ENCODE results near the gene MSANTD2.

MSANTD2 gene

GRCh38 chr11:124724979-124725718, 75.1 kb downstream of the MSANTD2 start:
- no peaks in the 10 kb centered on the region for H3K9me3 ChIP-seq (ENCODE audit: control insufficient read depth, low read length)
- no peak overlapping the region for H3K9ac ChIP-seq (ENCODE audit: low read length)
- no peak overlapping the region for H3K4me3 ChIP-seq (ENCODE audit: low read length)
- H3K27me3 ChIP-seq (replicated peaks; ENCODE audit: control insufficient read depth, insufficient read depth, low read length): peaks cover 61% of the 10 kb centered on the region
- no peak for DNase-seq (ENCODE audit: low read depth)
- H3K4me1 ChIP-seq (ENCODE audit: control insufficient read depth, insufficient read depth, low read length): peaks cover 15% of the 10 kb centered on the region
- no peaks in the 10 kb centered on the region for H3K36me3 ChIP-seq (ENCODE audit: control insufficient read depth, insufficient read depth, low read length, severe bottlenecking)

GRCh38 chr11:124722176-124722575, 78.0 kb downstream of the MSANTD2 start:
- DNase-seq (ENCODE audit: low read depth): no peak
- no peak overlapping the region for H3K9ac ChIP-seq (ENCODE audit: low read length)
- H3K4me1 ChIP-seq (ENCODE audit: control insufficient read depth, insufficient read depth, low read length): peaks cover 25% of the 10 kb centered on the region
- no peaks in the 10 kb centered on the region for H3K36me3 ChIP-seq (ENCODE audit: control insufficient read depth, insufficient read depth, low read length, severe bottlenecking)
- H3K9me3 ChIP-seq (ENCODE audit: control insufficient read depth, low read length): no peaks in the 10 kb centered on the region
- H3K4me3 ChIP-seq (ENCODE audit: low read length): no peak overlapping the region
- H3K27me3 ChIP-seq (replicated peaks; ENCODE audit: control insufficient read depth, insufficient read depth, low read length): peaks cover 82% of the 10 kb centered on the region

- DNase-seq (ENCODE audit: low read depth): no peak
- no peak overlapping the region for H3K4me3 ChIP-seq (ENCODE audit: low read length)
- no peaks in the 10 kb centered on the region for H3K9me3 ChIP-seq (ENCODE audit: control insufficient read depth, low read length)
- peaks cover 79% of the 10 kb centered on the region for H3K27me3 ChIP-seq (replicated peaks; ENCODE audit: control insufficient read depth, insufficient read depth, low read length)
- no peaks in the 10 kb centered on the region for H3K36me3 ChIP-seq (ENCODE audit: control insufficient read depth, insufficient read depth, low read length, severe bottlenecking)
- peaks cover 13% of the 10 kb centered on the region for H3K4me1 ChIP-seq (ENCODE audit: control insufficient read depth, insufficient read depth, low read length)
- no peak overlapping the region for H3K9ac ChIP-seq (ENCODE audit: low read length)
Measured at GRCh38 chr11:124719534-124719933, 80.7 kb downstream of the MSANTD2 start.

- Histone ChIP-seq H3K36me3 (ENCODE audit: control insufficient read depth, insufficient read depth, low read length, severe bottlenecking) (no peaks in the 10 kb centered on the region), H3K9ac (ENCODE audit: low read length) (no peak overlapping the region), H3K4me3 (ENCODE audit: low read length) (no peak overlapping the region), H3K27me3 (replicated peaks; ENCODE audit: control insufficient read depth, insufficient read depth, low read length) (peaks cover 79% of the 10 kb centered on the region), H3K4me1 (ENCODE audit: control insufficient read depth, insufficient read depth, low read length) (peaks cover 13% of the 10 kb centered on the region), H3K9me3 (ENCODE audit: control insufficient read depth, low read length) (no peaks in the 10 kb centered on the region)
- no peak for DNase-seq (ENCODE audit: low read depth)
Measured at GRCh38 chr11:124718801-124719200, 81.4 kb downstream of the MSANTD2 start.

GRCh38 chr11:124717786-124718651, 82.2 kb downstream of the MSANTD2 start:
- Histone ChIP-seq H3K27me3 (replicated peaks; ENCODE audit: control insufficient read depth, insufficient read depth, low read length) (peaks cover 75% of the 10 kb centered on the region), H3K36me3 (ENCODE audit: control insufficient read depth, insufficient read depth, low read length, severe bottlenecking) (no peaks in the 10 kb centered on the region), H3K4me1 (ENCODE audit: control insufficient read depth, insufficient read depth, low read length) (peaks cover 13% of the 10 kb centered on the region), H3K9ac (ENCODE audit: low read length) (peak overlapping the region; percentile 31), H3K4me3 (ENCODE audit: low read length) (peak overlapping the region; percentile 76), H3K9me3 (ENCODE audit: control insufficient read depth, low read length) (no peaks in the 10 kb centered on the region)
- peak; percentile 37 for DNase-seq (ENCODE audit: low read depth)

GRCh38 chr11:124717421-124717785, 82.8 kb downstream of the MSANTD2 start:
- DNase-seq (ENCODE audit: low read depth): no peak
- Histone ChIP-seq H3K4me3 (ENCODE audit: low read length) (peak overlapping the region; percentile 76), H3K9me3 (ENCODE audit: control insufficient read depth, low read length) (no peaks in the 10 kb centered on the region), H3K36me3 (ENCODE audit: control insufficient read depth, insufficient read depth, low read length, severe bottlenecking) (no peaks in the 10 kb centered on the region), H3K27me3 (replicated peaks; ENCODE audit: control insufficient read depth, insufficient read depth, low read length) (peaks cover 69% of the 10 kb centered on the region), H3K9ac (ENCODE audit: low read length) (no peak overlapping the region), H3K4me1 (ENCODE audit: control insufficient read depth, insufficient read depth, low read length) (peaks cover 13% of the 10 kb centered on the region)

- DNase-seq (ENCODE audit: low read depth): no peak
- H3K4me1 ChIP-seq (ENCODE audit: control insufficient read depth, insufficient read depth, low read length): peaks cover 13% of the 10 kb centered on the region
- no peak overlapping the region for H3K9ac ChIP-seq (ENCODE audit: low read length)
- no peaks in the 10 kb centered on the region for H3K9me3 ChIP-seq (ENCODE audit: control insufficient read depth, low read length)
- H3K27me3 ChIP-seq (replicated peaks; ENCODE audit: control insufficient read depth, insufficient read depth, low read length): peaks cover 61% of the 10 kb centered on the region
- no peaks in the 10 kb centered on the region for H3K36me3 ChIP-seq (ENCODE audit: control insufficient read depth, insufficient read depth, low read length, severe bottlenecking)
- no peak overlapping the region for H3K4me3 ChIP-seq (ENCODE audit: low read length)
Measured at GRCh38 chr11:124716591-124716990, 83.6 kb downstream of the MSANTD2 start.
